GM19468 (cell line): Measurements from ENCODE around the gene TBKBP1.

Source experiments
- ATAC-seq: cut with Tn5 transposase; IDR thresholded peaks from one replicate; pipeline ENCODE4 v1.9.1; 2021; ENCODE audit warnings: mild to moderate bottlenecking, moderate library complexity, moderate number of reproducible peaks; ENCODE audit not compliant: unreplicated experiment; ENCODE audit errors: extremely low read depth

TBKBP1 gene

DNA sequence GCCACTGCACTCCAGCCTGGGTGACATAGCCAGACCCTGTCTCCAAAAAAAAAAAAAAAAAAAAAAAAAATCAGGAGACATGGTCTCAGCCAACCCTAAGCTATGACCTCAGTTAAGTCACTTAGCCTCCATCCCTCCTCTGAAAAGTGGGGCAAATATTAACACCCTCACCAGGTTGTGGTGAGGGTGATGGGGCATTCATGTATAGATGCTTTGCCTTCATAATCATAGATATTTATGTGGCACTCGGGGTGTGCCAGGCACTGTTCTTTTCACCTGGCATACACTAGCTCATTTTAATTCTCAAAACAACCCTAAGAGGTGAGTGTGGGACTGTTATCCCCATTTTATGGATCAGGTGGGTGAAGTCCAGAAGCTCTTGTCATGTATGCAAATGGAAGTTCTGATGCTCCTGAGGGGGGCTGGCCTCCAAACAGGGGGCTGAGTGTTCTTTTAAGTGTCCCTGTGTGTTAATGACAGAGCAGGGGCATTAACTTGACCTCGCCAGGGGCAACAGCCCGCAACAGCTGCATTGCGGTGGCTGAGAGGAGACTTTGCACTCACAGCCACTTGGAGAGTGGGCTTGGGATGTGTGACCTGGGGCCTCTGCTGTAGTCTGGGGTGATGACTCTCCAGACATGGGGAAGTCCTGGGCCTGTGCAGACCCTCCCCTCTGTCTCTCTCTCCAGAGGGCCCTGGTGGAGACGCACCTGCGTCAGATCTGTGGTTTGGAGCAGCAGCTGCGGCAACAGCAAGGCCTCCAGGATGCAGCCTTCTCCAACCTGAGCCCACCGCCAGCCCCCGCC lies 4.1 kb downstream of the TBKBP1 start:
- no peak for ATAC-seq

DNA sequence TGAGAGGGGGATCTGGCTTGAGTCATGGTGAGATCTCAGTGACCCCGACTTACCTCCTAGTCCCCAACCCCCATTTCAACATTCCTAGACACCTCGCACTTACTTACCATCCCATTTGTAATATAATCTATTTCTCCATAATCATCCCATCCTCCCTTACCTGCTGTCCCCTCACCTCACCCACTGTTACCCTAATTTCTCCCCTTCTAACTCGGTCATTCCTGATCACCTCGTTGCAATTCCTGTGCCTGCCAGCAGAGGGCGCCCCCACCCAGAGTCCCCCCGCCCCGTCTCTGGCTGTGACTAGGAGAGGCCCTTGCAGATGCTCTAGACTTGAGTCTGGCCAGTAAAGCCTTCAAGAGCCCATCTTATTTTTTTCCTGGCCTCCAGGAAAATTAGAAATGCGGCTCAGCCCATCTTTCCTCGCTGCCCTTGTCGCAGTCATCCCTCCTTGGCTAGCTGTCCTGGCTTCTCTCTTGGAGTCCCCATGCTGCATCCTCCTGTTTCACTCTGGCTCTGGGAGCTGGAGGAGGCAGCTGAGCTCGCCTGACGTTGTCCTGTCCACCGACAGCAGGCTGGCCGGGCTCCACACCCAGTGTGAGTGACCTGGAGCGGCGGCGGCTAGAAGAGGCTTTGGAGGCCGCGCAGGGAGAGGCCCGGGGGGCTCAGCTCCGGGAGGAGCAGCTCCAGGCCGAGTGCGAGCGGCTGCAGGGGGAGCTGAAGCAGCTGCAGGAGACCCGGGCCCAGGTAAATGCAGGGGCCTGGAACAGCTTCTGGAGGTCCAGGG lies 5.0 kb downstream of the TBKBP1 start:
- no peak for ATAC-seq

- no peak for ATAC-seq
Measured at GRCh38 chr17:47699536-47699840, 5.5 kb downstream of the TBKBP1 start.

- no peak for ATAC-seq
Measured at GRCh38 chr17:47700471-47701449, 6.8 kb downstream of the TBKBP1 start.

- ATAC-seq, result no peak
Measured at GRCh38 chr17:47701608-47702007, 7.6 kb downstream of the TBKBP1 start.

DNA sequence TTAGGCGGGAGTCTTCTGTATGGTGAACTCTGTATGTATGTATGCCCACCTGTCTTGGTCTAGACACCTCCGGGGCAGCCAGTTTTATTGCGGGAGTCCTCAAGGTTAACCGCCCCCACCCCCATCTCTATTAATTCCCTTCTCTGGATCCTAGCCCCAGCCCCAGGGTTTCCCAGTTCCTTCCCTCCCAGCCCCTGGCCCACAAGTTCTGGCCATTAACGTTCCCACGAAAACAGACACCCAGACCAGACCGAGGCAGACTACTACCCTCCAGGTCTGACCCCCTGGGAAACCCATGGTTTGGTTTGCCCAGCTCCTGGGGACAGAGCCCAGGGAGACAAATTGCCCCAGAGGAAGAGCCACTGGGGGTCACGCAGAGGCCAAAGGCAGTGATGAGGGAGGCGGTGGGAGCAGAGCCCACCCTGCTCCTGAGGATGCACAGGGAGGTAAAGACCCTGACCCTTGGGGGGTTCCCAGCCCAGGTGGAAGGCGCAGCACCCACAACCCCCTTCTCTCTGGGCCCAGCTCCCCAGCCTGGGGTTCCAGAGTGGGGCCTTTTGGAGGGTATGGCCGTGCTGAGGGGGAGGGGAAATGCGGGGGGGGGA lies 8.5 kb downstream of the TBKBP1 start:
- ATAC-seq, result no peak

GRCh38 chr17:47703191-47703591 lies 9.2 kb downstream of the TBKBP1 start:
- ATAC-seq, result no peak

DNA sequence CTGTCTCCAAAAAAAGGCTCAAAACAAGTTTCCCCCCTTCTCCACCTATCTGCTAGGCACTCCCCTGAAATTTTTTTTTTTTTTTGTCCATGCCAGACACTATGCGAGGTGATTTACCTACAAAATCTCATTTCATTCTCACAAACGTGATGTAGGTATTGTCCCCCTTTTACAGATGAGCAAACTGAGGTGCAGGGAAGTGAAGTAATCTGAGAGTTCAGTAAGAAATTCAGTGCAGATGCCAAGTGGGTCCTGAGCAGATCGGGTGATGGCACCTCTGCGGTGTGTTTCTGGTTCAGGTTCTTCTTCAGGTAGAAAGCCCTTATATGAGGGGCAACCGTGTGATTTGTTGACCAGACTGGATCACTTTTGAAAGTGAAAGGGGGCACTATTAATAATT lies 9.7 kb downstream of the TBKBP1 start:
- no peak for ATAC-seq

GRCh38 chr17:47704116-47704515 lies 10.2 kb downstream of the TBKBP1 start:
- no peak for ATAC-seq

GRCh38 chr17:47704736-47705135 lies 10.8 kb downstream of the TBKBP1 start:
- no peak for ATAC-seq

DNA sequence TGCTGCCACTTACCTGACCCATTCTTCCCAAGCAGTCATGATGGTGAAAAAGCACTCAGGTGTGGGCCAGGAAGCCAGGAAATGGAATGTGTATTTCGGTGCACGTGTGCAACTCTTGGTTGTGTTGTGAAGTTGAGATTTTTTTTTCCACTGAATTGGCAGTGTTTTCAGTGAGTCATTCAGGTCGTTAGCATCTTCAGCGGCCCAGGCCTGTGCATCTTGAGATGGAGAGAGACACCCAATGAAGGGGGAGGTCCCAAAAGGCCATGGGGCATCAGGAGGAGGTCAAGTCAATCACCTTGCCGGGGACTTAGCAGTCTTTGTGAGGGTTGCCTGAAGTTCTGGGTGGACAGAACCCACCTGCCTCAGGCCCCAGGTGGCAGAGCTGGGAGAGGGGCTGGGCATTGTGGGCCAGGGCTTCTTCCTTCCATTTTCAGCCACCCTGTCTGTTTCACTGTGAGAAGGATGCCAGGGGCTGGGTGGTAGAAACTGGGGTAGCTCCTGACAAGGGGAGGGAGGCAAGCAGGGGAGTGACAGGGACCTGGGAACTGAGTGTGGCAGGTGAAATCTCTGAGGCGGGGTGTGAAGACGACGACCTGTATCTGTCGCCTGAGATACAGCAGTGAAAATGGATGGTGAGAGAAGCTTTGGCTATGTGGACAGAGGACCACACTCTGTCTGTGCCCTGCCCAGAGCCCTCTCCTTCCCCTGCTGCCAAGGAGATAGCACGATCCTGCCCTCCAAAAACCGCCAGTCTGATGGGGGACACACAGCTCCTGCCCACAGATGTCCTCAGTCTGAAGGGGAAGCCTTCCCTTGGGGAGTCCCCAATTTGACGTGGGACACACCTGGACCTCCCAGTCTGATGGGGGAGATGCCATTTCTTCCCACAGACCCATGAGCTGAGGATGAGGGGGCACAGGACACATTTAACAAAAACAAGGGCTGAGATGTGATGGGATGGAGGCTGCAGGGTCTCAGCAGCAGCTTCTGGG lies 11.9 kb downstream of the TBKBP1 start:
- ATAC-seq, result no peak

DNA sequence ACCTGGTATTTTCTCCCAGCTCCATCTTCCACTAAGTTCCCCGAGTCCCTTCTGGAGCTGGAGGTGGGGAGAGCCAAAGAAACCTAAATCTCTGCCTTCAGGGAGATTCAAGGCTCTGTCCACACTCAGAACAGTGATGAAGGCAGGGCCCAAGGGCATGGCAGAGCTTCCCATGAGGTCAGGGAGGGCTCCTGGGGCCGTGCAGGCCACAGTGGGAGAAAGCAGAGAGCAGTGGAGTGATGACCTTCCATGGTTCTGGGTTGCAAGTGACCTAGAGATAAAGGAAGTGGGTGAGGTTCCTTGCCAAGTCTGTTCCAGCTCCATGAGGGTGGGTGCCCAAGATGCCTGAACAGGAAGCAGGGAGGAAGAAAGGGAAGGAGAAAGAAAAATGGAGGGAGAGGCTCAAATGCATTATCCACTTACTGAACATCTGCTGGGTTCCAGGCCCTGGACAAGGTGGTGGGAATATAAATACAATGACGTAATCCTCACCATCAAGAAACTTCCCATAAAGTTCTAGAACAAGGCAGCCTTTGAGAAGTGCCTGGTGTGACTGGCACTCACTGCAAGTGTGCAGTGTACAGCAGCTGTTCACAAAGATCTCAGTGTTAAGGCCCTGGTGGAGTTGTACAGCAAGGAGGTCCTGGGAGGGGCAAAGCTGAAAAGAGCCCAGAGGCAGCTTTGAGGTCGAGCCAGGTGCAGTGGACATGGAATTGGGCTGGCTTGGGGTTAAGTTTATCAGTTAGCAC lies 13.3 kb downstream of the TBKBP1 start:
- no peak for ATAC-seq

DNA sequence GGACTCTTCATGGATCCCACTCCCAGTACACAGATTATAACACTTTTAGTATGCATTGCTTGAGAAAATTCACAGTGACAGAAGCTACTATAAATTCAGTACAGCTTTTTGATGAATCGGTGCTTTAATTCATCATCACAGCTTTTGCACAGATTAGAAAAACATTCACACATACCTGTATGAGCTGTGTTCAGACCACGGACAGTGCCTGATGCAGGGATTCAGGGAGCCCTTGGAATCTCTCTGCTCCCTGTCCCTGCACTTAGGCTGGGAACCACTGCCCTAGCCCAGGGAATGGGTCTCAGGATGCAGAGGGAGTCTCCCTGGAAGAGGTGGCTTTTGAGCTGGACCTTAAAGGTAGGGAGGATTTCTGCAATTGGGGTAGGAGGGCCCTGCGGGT lies 13.9 kb downstream of the TBKBP1 start:
- ATAC-seq, result no peak

DNA sequence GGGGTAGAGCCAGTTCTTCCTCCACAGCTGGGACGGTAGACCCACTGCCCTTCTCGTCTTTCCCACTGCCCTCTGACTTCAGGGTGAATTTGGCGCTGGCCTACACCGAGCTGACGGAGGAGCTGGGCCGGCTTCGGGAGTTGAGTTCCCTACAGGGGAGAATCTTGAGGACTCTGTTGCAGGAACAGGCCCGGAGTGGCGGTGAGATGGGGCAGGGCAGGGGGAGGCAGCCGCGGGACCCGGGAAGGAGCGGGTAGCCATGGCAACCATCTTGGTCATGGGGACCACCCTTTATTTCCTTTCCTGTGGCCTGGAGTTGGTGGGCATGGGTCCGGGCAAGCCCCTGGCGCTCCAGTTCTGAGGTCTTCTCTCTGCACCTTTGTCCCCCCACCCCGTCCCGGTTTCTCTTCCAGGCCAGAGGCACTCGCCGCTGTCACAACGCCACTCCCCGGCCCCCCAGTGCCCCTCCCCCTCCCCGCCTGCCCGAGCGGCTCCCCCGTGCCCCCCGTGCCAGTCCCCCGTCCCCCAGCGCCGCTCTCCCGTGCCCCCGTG lies 14.4 kb downstream of the TBKBP1 start:
- no peak for ATAC-seq

DNA sequence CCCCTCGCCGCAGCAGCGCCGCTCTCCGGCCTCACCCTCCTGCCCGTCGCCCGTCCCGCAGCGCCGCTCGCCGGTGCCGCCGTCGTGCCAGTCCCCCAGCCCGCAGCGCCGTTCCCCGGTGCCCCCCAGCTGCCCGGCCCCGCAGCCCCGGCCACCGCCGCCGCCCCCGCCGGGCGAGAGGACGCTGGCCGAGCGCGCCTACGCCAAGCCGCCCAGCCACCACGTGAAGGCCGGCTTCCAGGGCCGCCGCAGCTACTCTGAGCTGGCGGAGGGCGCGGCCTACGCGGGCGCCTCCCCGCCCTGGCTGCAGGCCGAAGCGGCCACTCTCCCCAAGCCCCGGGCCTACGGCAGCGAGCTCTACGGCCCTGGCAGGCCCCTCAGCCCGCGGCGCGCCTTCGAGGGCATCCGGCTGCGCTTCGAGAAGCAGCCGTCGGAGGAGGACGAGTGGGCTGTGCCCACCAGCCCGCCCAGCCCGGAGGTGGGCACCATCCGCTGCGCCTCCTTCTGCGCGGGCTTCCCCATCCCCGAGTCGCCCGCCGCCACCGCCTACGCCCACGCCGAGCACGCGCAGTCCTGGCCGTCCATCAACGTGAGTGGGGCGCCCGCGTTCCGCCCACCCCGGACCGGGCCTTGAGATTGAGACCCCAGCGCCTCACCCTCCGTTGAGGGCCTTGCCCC lies 15.0 kb downstream of the TBKBP1 start:
- no peak for ATAC-seq

DNA sequence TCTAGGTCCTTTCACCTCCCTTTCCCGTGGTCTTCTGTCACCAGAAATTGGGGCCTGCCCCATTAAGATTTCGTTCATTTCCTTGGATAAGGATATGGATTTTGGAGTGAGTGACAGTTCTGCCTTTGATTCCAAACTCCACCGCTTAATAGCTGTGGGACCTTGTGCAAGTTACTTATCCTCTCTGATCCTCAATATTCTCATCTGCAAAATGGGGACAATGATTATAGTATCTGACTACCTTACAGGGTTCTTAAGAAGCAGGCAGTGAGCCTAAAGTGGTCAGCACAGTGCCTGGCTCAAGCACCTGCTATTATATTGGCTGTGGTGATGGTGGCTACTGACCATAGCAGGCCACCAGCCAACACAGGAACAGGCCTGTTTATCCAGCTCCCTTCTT lies 15.6 kb downstream of the TBKBP1 start:
- no peak for ATAC-seq

- no peak for ATAC-seq
Measured at GRCh38 chr17:47711366-47712099, 17.6 kb downstream of the TBKBP1 start.
